ENCODE data around the gene CSNK2A2. TPM values are rescaled to one million over a fixed set of nuclear protein-coding genes. Genes with fewer than 3 reads are reported as not detected.

The CSNK2A2 gene
- total and polyA plus RNA-seq, 9 of the 15 experiments (the other 6 are each of a cell fraction or from before 2014, with no cell fraction given), result 20.8 to 109 (median 44.7) TPM

- peak; percentile 84 for TF ChIP-seq PBX2 (CRISPR knock-in tag; IDR thresholded peaks at IDR 0.05; ENCODE audit: low read depth)
- TF ChIP-seq PBX2 (tag; conservative IDR thresholded peaks at IDR 0.05; ENCODE audit: low read depth), result peak; percentile 95
- TF ChIP-seq FOXJ2 (tag; IDR thresholded peaks at IDR 0.05), result peak; percentile 89
- TF ChIP-seq NR1H2 (CRISPR knock-in tag; IDR thresholded peaks at IDR 0.05), result 0 out of 2 replicates have a peak, but pooled peaks have one; percentile 73
- TF ChIP-seq NR3C1 (CRISPR knock-in tag; IDR thresholded peaks at IDR 0.05), result no peak
- TF ChIP-seq MYNN (IDR thresholded peaks at IDR 0.05), result peak; percentile 86; the same call in 1 of the 2 replicates
- TF ChIP-seq MYNN (CRISPR knock-in tag; IDR thresholded peaks at IDR 0.05), result no peak
- TF ChIP-seq PCBP1 (IDR thresholded peaks at IDR 0.05; ENCODE audit: low read depth, low read length, poor library complexity, severe bottlenecking), result peak; percentile 95
- TF ChIP-seq GATAD2A (IDR thresholded peaks at IDR 0.05), result peak; percentile 85; the same call in 1 of the 2 replicates
- peak; percentile 96 for TF ChIP-seq THAP7 (CRISPR knock-in tag; IDR thresholded peaks at IDR 0.05)
- no peak for TF ChIP-seq HDGF (IDR thresholded peaks at IDR 0.05)
- TF ChIP-seq SMAD3 (CRISPR knock-in tag; conservative IDR thresholded peaks at IDR 0.05), result peak; percentile 56; the same call in 1 of the 2 replicates
- no peak for TF ChIP-seq ZNF347 (CRISPR knock-in tag; IDR thresholded peaks at IDR 0.05; ENCODE audit: low read depth)
- peak; percentile 86 for TF ChIP-seq POLR2A (conservative IDR thresholded peaks at IDR 0.05)
- no peak; the same call in 1 of the 2 replicates for TF ChIP-seq STAT5A (IDR thresholded peaks at IDR 0.05; ENCODE audit: borderline replicate concordance, low read length)
- TF ChIP-seq NCOA2 (IDR thresholded peaks at IDR 0.05; ENCODE audit: partially characterized antibody in 2 of 2), result no peak
- TF ChIP-seq STAG1 (CRISPR knock-in tag; IDR thresholded peaks at IDR 0.05; ENCODE audit: borderline replicate concordance), result no peak
- no peak for TF ChIP-seq STAT6 (CRISPR knock-in tag; IDR thresholded peaks at IDR 0.05)
- peak; percentile 58; the same call in 1 of the 2 replicates for TF ChIP-seq ARID1B (IDR thresholded peaks at IDR 0.05)
- peak; percentile 50 for TF ChIP-seq TEAD4 (IDR thresholded peaks at IDR 0.05; ENCODE audit: low read length)
- peak; percentile 89 for TF ChIP-seq TEAD4 (CRISPR knock-in tag; IDR thresholded peaks at IDR 0.05; ENCODE audit: borderline replicate concordance)
- no peak for TF ChIP-seq POLR3A (IDR thresholded peaks at IDR 0.05; ENCODE audit: borderline replicate concordance, extremely low read depth, insufficient read depth, insufficient read length)
Measured at GRCh38 chr16:58129097-58129936, 68.6 kb downstream of the CSNK2A2 start, which contains the start of gene CFAP20 (continued).

All from K562 (cell line).